Panc1 (cell line): ENCODE results near the gene UMAD1.

Source experiments
- POLR2AphosphoS5 ChIP-seq: IDR thresholded peaks from 2 replicates; pipeline ENCODE4 v1.6.1; 2012; ENCODE audit warnings: mild to moderate bottlenecking, low read depth, low read length, moderate library complexity
- REST ChIP-seq, 2 experiments: IDR thresholded peaks; 2 replicates each; pipeline ENCODE4 v1.6.1; 2011 to 2012; ENCODE audit warnings: low read depth in 2 of 2, control low read depth in 1 of 2, low read length in 1 of 2, mild to moderate bottlenecking in 1 of 2, moderate library complexity in 1 of 2; ENCODE audit not compliant: insufficient read depth in 1 of 2
- SIN3A ChIP-seq: IDR thresholded peaks from 2 replicates; pipeline ENCODE4 v1.6.1; 2012; ENCODE audit warnings: low read depth, mild to moderate bottlenecking, low read length, moderate library complexity, borderline replicate concordance; ENCODE audit not compliant: insufficient read depth
- TF ChIP-seq, protein P1 (sequence below): fragments of 450-650 bp; IDR thresholded peaks from 2 replicates; pipeline ENCODE4 v1.5.1; 2017; ENCODE audit warnings: mild to moderate bottlenecking

GRCh38 chr7:7869036-7869435 is 228.5 kb downstream of the UMAD1 start:
- TF ChIP-seq, protein P1, sequence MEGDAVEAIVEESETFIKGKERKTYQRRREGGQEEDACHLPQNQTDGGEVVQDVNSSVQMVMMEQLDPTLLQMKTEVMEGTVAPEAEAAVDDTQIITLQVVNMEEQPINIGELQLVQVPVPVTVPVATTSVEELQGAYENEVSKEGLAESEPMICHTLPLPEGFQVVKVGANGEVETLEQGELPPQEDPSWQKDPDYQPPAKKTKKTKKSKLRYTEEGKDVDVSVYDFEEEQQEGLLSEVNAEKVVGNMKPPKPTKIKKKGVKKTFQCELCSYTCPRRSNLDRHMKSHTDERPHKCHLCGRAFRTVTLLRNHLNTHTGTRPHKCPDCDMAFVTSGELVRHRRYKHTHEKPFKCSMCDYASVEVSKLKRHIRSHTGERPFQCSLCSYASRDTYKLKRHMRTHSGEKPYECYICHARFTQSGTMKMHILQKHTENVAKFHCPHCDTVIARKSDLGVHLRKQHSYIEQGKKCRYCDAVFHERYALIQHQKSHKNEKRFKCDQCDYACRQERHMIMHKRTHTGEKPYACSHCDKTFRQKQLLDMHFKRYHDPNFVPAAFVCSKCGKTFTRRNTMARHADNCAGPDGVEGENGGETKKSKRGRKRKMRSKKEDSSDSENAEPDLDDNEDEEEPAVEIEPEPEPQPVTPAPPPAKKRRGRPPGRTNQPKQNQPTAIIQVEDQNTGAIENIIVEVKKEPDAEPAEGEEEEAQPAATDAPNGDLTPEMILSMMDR = no peak
- no peak for TF ChIP-seq REST (IDR thresholded peaks at IDR 0.05; ENCODE audit: insufficient read depth in 1 of 2, low read depth in 2 of 2, low read length in 1 of 2)
- no peak for TF ChIP-seq SIN3A
- TF ChIP-seq POLR2AphosphoS5 = no peak
